ENCODE measurements around the gene PLA2G4B. TPM values are rescaled to one million over a fixed set of nuclear protein-coding genes. Genes with fewer than 3 reads are reported as not detected.

PLA2G4B gene
- total and polyA plus RNA-seq, 2 of the 8 experiments (the other 6 are each of a cell fraction or from before 2014, with no cell fraction given) = 4.2 to 9.2 TPM

DNA sequence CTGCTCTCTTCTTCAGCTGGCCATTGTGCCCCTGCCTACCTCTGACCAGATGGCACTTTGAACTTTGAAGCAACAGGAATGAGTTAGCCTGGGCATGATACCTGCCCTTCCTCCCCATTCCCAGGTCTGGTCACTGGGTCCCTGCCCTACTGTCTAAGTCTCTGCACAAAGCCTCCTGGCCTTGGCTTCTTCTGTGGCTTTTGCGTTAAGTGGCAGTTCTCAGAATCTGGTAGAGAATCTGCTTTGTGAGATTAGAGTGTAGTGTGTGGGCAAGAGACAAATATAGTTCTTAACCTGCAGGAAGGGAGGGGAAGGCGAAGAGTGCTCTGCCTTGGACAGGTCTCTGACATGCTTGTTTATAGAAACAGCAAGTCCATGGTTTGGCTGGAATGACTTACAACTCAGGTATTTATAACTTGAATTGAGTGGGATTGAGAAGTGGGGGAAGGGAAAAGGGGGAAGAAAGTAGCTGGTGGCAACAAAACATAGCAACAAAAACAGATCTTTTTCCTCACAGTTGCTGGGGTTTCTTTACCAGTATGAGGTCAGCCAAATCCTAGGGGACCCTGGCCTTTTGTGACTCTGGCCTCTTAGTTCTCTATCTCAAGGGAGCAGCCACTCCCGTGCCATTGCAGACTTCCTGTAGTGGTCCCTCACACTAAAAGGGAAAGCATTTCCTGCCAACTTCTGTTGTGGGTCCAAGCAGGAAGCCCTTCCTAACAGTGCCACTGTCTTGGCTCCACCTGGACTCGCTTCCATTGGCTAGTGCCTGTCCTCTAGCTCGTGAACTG lies 47.7 kb upstream of the PLA2G4B start (continued):
- TF ChIP-seq, protein P1, sequence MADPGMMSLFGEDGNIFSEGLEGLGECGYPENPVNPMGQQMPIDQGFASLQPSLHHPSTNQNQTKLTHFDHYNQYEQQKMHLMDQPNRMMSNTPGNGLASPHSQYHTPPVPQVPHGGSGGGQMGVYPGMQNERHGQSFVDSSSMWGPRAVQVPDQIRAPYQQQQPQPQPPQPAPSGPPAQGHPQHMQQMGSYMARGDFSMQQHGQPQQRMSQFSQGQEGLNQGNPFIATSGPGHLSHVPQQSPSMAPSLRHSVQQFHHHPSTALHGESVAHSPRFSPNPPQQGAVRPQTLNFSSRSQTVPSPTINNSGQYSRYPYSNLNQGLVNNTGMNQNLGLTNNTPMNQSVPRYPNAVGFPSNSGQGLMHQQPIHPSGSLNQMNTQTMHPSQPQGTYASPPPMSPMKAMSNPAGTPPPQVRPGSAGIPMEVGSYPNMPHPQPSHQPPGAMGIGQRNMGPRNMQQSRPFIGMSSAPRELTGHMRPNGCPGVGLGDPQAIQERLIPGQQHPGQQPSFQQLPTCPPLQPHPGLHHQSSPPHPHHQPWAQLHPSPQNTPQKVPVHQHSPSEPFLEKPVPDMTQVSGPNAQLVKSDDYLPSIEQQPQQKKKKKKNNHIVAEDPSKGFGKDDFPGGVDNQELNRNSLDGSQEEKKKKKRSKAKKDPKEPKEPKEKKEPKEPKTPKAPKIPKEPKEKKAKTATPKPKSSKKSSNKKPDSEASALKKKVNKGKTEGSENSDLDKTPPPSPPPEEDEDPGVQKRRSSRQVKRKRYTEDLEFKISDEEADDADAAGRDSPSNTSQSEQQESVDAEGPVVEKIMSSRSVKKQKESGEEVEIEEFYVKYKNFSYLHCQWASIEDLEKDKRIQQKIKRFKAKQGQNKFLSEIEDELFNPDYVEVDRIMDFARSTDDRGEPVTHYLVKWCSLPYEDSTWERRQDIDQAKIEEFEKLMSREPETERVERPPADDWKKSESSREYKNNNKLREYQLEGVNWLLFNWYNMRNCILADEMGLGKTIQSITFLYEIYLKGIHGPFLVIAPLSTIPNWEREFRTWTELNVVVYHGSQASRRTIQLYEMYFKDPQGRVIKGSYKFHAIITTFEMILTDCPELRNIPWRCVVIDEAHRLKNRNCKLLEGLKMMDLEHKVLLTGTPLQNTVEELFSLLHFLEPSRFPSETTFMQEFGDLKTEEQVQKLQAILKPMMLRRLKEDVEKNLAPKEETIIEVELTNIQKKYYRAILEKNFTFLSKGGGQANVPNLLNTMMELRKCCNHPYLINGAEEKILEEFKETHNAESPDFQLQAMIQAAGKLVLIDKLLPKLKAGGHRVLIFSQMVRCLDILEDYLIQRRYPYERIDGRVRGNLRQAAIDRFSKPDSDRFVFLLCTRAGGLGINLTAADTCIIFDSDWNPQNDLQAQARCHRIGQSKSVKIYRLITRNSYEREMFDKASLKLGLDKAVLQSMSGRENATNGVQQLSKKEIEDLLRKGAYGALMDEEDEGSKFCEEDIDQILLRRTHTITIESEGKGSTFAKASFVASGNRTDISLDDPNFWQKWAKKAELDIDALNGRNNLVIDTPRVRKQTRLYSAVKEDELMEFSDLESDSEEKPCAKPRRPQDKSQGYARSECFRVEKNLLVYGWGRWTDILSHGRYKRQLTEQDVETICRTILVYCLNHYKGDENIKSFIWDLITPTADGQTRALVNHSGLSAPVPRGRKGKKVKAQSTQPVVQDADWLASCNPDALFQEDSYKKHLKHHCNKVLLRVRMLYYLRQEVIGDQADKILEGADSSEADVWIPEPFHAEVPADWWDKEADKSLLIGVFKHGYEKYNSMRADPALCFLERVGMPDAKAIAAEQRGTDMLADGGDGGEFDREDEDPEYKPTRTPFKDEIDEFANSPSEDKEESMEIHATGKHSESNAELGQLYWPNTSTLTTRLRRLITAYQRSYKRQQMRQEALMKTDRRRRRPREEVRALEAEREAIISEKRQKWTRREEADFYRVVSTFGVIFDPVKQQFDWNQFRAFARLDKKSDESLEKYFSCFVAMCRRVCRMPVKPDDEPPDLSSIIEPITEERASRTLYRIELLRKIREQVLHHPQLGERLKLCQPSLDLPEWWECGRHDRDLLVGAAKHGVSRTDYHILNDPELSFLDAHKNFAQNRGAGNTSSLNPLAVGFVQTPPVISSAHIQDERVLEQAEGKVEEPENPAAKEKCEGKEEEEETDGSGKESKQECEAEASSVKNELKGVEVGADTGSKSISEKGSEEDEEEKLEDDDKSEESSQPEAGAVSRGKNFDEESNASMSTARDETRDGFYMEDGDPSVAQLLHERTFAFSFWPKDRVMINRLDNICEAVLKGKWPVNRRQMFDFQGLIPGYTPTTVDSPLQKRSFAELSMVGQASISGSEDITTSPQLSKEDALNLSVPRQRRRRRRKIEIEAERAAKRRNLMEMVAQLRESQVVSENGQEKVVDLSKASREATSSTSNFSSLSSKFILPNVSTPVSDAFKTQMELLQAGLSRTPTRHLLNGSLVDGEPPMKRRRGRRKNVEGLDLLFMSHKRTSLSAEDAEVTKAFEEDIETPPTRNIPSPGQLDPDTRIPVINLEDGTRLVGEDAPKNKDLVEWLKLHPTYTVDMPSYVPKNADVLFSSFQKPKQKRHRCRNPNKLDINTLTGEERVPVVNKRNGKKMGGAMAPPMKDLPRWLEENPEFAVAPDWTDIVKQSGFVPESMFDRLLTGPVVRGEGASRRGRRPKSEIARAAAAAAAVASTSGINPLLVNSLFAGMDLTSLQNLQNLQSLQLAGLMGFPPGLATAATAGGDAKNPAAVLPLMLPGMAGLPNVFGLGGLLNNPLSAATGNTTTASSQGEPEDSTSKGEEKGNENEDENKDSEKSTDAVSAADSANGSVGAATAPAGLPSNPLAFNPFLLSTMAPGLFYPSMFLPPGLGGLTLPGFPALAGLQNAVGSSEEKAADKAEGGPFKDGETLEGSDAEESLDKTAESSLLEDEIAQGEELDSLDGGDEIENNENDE (IDR thresholded peaks at IDR 0.05; ENCODE audit: insufficient replicate concordance, low read length) = no peak
